ENCODE data around the gene ICAM5.

DNA sequence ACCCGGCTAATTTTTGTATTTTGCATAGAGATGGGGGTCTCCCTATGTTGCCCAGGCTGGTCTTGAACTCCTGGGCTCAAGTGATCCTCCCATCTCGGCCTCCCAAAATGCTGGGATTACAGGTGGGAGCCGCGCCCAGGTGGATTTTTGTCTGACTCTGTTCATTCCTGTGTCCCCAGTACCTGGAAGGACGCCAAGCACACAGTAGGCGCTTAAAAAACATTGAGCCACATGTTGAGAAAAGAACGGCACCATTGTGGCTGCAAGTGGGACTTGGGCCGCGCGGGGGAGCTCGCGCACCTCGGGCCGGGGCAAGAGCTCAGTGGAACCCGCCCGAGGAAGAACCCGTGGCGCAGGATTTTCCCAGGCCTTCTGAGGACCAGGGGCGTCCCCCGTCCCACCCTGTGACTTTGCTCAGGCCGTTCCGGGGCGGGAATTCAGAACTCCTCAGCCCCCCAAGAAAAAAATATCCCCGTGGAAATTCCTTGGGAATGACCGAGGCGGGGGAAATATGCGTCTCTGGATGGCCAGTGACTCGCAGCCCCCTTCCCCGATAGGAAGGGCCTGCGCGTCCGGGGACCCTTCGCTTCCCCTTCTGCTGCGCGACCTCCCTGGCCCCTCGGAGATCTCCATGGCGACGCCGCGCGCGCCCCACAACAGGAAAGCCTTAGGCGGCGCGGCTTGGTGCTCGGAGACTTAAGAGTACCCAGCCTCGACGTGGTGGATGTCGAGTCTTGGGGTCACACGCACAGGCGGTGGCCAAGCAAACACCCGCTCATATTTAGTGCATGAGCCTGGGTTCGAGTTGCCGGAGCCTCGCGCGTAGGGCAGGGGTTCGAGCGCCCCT is 20.2 kb upstream of the ICAM5 start:
- no peak for TF ChIP-seq EZH2phosphoT487 (IDR thresholded peaks at IDR 0.05)
- TF ChIP-seq, protein P1, sequence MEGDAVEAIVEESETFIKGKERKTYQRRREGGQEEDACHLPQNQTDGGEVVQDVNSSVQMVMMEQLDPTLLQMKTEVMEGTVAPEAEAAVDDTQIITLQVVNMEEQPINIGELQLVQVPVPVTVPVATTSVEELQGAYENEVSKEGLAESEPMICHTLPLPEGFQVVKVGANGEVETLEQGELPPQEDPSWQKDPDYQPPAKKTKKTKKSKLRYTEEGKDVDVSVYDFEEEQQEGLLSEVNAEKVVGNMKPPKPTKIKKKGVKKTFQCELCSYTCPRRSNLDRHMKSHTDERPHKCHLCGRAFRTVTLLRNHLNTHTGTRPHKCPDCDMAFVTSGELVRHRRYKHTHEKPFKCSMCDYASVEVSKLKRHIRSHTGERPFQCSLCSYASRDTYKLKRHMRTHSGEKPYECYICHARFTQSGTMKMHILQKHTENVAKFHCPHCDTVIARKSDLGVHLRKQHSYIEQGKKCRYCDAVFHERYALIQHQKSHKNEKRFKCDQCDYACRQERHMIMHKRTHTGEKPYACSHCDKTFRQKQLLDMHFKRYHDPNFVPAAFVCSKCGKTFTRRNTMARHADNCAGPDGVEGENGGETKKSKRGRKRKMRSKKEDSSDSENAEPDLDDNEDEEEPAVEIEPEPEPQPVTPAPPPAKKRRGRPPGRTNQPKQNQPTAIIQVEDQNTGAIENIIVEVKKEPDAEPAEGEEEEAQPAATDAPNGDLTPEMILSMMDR (IDR thresholded peaks at IDR 0.05) = peak; percentile 96
